Hematopoietic multipotent progenitor cell treated with erythropoietin and hydrocortisone succinate and interleukin-3 and kit ligand, for 6 days (in vitro differentiated cells): ENCODE data around the gene ZSCAN4.
A peak's percentile ranks its signal among the peaks of the same experiment; 100 is the strongest.

ENCODE experiments used
- DNase-seq: peaks from one replicate; pipeline ENCODE4 v3.0.0-alpha.2; 2015

ZSCAN4 gene, protein sequence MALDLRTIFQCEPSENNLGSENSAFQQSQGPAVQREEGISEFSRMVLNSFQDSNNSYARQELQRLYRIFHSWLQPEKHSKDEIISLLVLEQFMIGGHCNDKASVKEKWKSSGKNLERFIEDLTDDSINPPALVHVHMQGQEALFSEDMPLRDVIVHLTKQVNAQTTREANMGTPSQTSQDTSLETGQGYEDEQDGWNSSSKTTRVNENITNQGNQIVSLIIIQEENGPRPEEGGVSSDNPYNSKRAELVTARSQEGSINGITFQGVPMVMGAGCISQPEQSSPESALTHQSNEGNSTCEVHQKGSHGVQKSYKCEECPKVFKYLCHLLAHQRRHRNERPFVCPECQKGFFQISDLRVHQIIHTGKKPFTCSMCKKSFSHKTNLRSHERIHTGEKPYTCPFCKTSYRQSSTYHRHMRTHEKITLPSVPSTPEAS

GRCh38 chr19:57668635-57669034 is at the start of gene ZSCAN4:
TSS of gene ZSCAN4 (plus strand) at chr19:57668935. CDS start at chr19:57676146, 7,211 bp downstream.
- no peak for DNase-seq

GRCh38 chr19:57620673-57621348 is 47.9 kb upstream of the ZSCAN4 start:
- DNase-seq = peak; percentile 22

GRCh38 chr19:57623091-57623490 is 45.6 kb upstream of the ZSCAN4 start:
- no peak for DNase-seq

GRCh38 chr19:57632987-57633831 is 35.5 kb upstream of the ZSCAN4 start, which contains the start of gene ZNF211:
TSS of gene ZNF211 (plus strand) at chr19:57633168. CDS start at chr19:57633347, 179 bp downstream.
- peak; percentile 98 for DNase-seq

DNA sequence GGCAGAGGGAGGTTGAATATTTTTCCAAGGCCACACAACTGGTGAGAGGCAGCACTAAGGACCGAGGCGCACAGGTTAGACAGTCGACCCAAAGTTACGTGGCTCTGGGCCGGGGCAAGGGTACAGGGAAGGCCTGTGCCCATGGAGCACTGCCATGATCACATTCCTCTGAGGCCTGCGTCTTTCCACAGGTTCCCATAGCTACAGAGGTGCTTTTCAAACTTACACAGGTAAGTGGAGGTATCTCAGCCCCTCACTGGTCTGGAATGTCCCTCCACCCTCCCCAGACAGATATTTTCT is 35.0 kb upstream of the ZSCAN4 start:
- no peak for DNase-seq

DNA sequence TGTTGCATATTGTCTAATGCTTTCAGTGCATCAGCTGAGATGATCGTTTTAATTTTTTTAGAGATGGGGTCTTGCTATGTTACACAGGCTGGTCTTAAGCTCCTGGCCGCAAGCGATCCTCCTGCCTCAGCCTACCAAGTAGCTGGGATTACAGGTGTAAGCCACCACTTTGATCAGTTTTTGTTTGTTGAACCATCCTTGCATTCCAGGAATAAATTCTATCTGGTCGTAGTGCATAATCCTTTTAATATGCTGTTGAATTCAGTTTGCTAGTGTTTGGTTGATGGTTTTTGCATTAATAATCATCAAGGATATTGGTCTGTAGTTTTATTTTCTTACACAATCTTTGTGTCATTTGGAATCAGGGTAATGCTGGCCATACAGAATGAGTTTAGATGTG is 31.4 kb upstream of the ZSCAN4 start:
- DNase-seq = no peak

GRCh38 chr19:57641715-57642234 is 27.0 kb upstream of the ZSCAN4 start:
- DNase-seq = no peak

- peak; percentile 17 for DNase-seq
Measured at GRCh38 chr19:57642396-57643046, 26.2 kb upstream of the ZSCAN4 start.

GRCh38 chr19:57643734-57644133 is 25.0 kb upstream of the ZSCAN4 start:
- no peak for DNase-seq

GRCh38 chr19:57648331-57649003 is 20.3 kb upstream of the ZSCAN4 start:
- no peak for DNase-seq

DNA sequence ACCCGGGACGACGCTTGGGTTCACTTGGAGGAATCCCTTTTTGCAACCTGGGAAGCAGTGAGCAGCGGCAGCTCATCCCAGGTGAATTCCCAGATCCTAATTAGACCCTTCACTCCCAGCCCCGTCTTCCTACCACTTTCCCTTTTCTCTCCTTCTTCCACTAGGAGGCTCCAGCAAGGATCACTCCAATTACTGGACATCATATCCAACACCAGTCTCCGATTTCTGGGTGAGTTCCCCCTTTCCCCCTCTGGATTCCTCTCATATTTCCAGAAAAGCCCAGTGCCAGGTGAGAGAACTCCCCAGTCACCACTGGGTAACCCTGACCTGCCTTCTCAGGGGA is 17.1 kb upstream of the ZSCAN4 start:
- no peak for DNase-seq

GRCh38 chr19:57653689-57654088 is 15.0 kb upstream of the ZSCAN4 start:
- no peak for DNase-seq

GRCh38 chr19:57655443-57655842 is 13.3 kb upstream of the ZSCAN4 start:
- DNase-seq = no peak

DNA sequence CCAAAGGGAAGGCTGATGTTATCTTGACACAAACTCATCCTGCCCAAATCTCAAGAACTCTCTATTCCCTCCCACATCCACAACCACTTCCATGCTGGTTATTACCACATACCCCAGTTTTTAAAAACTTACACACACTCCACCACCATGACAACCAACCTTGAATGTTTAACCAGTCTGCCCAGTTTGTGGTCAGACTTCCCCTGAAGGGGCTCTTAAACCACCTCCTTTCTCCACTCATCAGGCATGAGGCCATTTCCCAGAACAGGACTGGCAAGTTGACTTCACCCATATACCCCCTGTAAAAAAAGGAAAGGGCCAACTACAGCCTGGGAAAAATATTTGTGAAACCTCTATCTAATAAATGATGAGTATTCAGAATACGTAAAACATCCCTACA is 12.4 kb upstream of the ZSCAN4 start:
- DNase-seq = no peak

DNA sequence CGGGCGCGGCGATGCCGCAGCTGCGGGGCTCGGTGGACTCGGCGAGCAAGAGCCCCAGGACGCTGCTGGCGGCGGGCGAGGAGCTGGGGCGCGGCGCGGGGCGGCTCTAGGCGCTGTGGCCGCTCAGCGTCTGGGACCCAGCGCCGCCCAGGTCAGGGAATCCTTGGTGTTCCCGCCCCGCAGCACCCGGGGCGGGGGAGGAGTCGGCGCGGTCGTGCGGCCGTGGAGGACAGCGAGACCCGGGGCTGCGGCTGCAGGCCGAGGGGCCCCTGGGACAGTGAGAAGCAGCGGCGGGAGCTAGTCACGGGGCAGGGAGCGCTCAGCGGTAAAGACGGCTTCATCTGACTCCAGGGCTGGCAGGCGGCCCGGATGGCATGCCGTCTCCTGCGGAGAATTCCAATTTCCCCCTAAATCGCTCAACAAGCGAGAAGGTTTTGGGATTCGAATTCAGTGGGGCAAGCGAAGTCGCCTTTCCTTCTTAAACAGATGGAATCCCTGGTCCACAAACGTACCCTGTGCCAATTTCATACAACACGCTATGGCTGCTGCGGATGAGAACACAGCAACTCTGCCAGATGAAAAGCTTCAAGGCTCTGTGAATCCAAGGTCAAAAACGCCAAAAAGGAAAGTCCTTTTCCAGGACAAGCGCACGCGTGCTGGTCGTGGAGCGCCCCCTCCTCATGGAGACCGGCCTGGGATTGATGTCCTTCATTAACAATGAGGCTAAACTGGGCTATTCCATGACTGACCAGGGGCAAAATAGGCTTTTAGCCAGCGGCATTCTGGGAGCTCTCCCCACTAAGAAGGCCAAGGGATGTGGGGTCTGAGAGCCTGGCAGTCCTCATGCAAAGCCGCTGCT is 4.2 kb upstream of the ZSCAN4 start:
- peak; percentile 57 for DNase-seq

GRCh38 chr19:57665261-57665806 is 3.4 kb upstream of the ZSCAN4 start:
- DNase-seq = no peak

GRCh38 chr19:57667228-57667627 is 1.5 kb upstream of the ZSCAN4 start:
- no peak for DNase-seq

- DNase-seq = no peak
Measured at GRCh38 chr19:57671124-57671895, 2.6 kb downstream of the ZSCAN4 start.

DNA sequence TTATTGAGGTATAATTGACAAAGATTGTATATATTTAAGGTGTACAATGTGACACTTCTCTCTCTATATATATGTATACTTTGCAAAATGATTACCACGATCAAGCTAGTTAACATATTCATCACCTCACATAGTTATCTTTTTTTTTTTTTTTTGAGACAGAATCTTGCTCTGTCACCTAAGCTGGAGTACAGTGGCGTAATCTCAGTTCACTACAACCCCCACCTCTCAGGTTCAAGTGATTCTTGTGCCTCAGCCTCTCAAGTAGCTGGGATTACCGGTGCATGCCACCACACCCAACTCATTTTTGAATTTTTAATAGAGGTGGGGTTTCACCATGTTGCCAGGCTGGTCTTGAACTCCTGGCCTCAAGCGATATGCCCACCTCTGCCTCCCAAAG is 3.7 kb downstream of the ZSCAN4 start:
- no peak for DNase-seq

DNA sequence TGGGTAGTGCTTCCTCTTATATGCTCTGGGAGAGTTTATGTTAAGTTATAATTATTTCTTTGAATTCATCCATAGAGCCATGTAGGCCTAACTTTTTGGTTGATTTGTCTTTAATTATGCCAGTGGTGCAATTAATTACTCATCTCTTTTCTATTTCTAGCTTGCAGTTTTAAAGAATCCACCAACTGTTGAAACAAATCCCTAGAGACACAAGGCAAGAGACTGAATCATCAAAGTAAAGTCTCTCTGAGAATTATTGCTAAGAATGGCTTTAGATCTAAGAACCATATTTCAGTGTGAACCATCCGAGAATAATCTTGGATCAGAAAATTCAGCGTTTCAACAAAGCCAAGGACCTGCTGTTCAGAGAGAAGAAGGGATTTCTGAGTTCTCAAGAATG is 7.1 kb downstream of the ZSCAN4 start:
- DNase-seq = no peak
